ENCODE data around the gene DOCK2.

DNA sequence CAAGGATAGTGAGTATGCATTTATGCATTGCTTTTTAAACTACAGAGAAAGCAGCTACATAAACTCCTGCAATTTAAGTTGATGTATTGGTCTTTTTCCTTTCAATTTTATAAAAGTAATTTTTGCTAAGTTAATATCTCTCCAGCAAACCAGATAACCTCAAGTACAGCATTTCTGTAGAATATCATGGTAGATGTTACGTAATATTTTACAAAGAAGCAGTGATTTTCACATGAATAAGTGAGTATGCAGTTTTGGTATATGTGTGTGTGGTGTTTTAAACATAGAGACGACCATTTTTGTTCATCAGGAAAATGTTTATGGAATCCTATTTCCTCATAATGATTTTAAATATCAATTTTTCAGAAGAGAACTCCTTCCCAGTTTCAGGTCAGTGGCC is 224.4 kb downstream of the DOCK2 start:
- TF ChIP-seq, protein P1, sequence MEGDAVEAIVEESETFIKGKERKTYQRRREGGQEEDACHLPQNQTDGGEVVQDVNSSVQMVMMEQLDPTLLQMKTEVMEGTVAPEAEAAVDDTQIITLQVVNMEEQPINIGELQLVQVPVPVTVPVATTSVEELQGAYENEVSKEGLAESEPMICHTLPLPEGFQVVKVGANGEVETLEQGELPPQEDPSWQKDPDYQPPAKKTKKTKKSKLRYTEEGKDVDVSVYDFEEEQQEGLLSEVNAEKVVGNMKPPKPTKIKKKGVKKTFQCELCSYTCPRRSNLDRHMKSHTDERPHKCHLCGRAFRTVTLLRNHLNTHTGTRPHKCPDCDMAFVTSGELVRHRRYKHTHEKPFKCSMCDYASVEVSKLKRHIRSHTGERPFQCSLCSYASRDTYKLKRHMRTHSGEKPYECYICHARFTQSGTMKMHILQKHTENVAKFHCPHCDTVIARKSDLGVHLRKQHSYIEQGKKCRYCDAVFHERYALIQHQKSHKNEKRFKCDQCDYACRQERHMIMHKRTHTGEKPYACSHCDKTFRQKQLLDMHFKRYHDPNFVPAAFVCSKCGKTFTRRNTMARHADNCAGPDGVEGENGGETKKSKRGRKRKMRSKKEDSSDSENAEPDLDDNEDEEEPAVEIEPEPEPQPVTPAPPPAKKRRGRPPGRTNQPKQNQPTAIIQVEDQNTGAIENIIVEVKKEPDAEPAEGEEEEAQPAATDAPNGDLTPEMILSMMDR (IDR thresholded peaks at IDR 0.05), result no peak
- TF ChIP-seq EZH2 (IDR thresholded peaks at IDR 0.05; ENCODE audit: borderline replicate concordance, insufficient read depth, low read depth, low read length, poor library complexity, severe bottlenecking), result no peak
